T-helper 2 cell treated with Interferon-gamma antibody and Interleukin-4, amounts not matched to agents 100 ng/mL and 5 ng/mL, for 36 hours (primary cell): Measurements from ENCODE around the gene TMPRSS6. TPM values are rescaled to one million over a fixed set of nuclear protein-coding genes. Genes with fewer than 3 reads are reported as not detected.

Experiments used
- intact Hi-C: fragments of 100-400 bp; cut with micrococcal nuclease; formaldehyde crosslinking; loops from one replicate; pipeline ENCODE4 v1.15.1; 2023
- total RNA-seq: library from RNA; stranded (reverse); gene quantifications from 2 replicates; pipeline ENCODE4 v1.2.3, GENCODE V29; 2022

TMPRSS6 gene
- total RNA-seq, 1 donor from 2014 or later, result 0.55 TPM

- intact Hi-C loops, result no loop called here
These were observed 92.2 kb downstream of the TMPRSS6 start for GRCh38 chr22:37017356-37017755.

- intact Hi-C loops, result no loop called here
These were observed 93.2 kb downstream of the TMPRSS6 start for GRCh38 chr22:37016134-37016910.

- intact Hi-C loops, result no loop called here
These were observed 94.0 kb downstream of the TMPRSS6 start for GRCh38 chr22:37015587-37015878.

Other genes starting within 250 kb of the TMPRSS6 start
- 53.0 and 57.0 TPM in 2 replicates for gene NCF4, start 248.7 kb downstream of the TMPRSS6 start, total RNA-seq
- 7.8 TPM in 2 replicates for gene CSF2RB, start 196.1 kb downstream of the TMPRSS6 start, total RNA-seq
- 7.2 and 7.5 TPM in 2 replicates for gene TST, start 90.3 kb downstream of the TMPRSS6 start, total RNA-seq
- gene MPST, start 90.0 kb downstream of the TMPRSS6 start, total RNA-seq, result 22.2 and 22.4 TPM in 2 replicates
- gene KCTD17, start 58.0 kb downstream of the TMPRSS6 start, total RNA-seq, result 33.2 and 36.4 TPM in 2 replicates
- 152 and 167 TPM in 2 replicates for gene IL2RB, start 40.2 kb upstream of the TMPRSS6 start, total RNA-seq
- 6.4 and 6.9 TPM in 2 replicates for gene C1QTNF6, start 78.5 kb upstream of the TMPRSS6 start, total RNA-seq
- gene SSTR3, start 102.8 kb upstream of the TMPRSS6 start, total RNA-seq, result 0.61 and 0.64 TPM in 2 replicates
- 806 and 809 TPM in 2 replicates for gene RAC2, start 134.6 kb upstream of the TMPRSS6 start, total RNA-seq
- gene CYTH4, start 172.8 kb upstream of the TMPRSS6 start, total RNA-seq, result 89.5 and 91.2 TPM in 2 replicates